SK-N-SH (cell line): ENCODE data around the gene ZNF799. TPM values are rescaled to one million over a fixed set of nuclear protein-coding genes. Genes with fewer than 3 reads are reported as not detected.
A peak's percentile ranks its signal among the peaks of the same experiment; 100 is the strongest.

ENCODE experiments used
- CTCF ChIA-PET: fragments of 300-600, 350-600 bp; formaldehyde crosslinking; extraction: SDS; loops from one replicate; lab custom pipeline; 2021; lab: Yijun Ruan, JAX
- POLR2A ChIA-PET: fragments of 350-600 bp; sonication (Branson Sonifier 250); formaldehyde crosslinking; extraction: SDS; loops from one replicate; lab custom pipeline; 2020; ENCODE audit warnings: antibody characterized with exemption, inconsistent platforms; lab: Yijun Ruan, JAX
- DNase-seq: peaks from one replicate; pipeline ENCODE4 v3.0.0; 2012
- H2AFZ ChIP-seq: fragments of 200-600 bp; sonication (generic); 2 replicates; pipeline ENCODE4 v1.8.1; 2016; ENCODE audit warnings: antibody characterized with exemption, mild to moderate bottlenecking, low read depth
- H3F3A ChIP-seq: fragments of 200-600 bp; sonication (generic); replicated peaks from 2 replicates; pipeline ENCODE3; 2016; ENCODE audit warnings: antibody characterized with exemption, mild to moderate bottlenecking; ENCODE audit not compliant: insufficient read depth
- H3K27ac ChIP-seq, 2 experiments: fragments of 200-500 bp in 1 of 2; fragments of 200-600 bp in 1 of 2; sonication (Bioruptor generic) in 1 of 2; sonication (generic), shearing (Covaris generic) in 1 of 2; 2 replicates each; pipeline versions ENCODE4 v1.5.1 to v1.6.1; 2014 to 2016; ENCODE audit warnings: low read depth in 2 of 2, inconsistent platforms in 1 of 2, low read length in 1 of 2, mild to moderate bottlenecking in 1 of 2, mixed read lengths in 1 of 2
- H3K27me3 ChIP-seq: fragments of 200-600 bp; sonication (generic), shearing (Covaris generic); 2 replicates; pipeline ENCODE4 v1.6.1; 2016; ENCODE audit warnings: mixed run types; ENCODE audit not compliant: insufficient read depth
- H3K36me3 ChIP-seq, 2 experiments: fragments of 200-500 bp in 1 of 2; fragments of 200-600 bp in 1 of 2; sonication (Bioruptor generic) in 1 of 2; sonication (generic) in 1 of 2; replicated peaks in 1 of 2; 2 replicates each; pipeline versions ENCODE3 to v1.5.1; 2014 to 2016; ENCODE audit warnings: low read length in 1 of 2, mild to moderate bottlenecking in 1 of 2; ENCODE audit not compliant: insufficient read depth in 2 of 2, control insufficient read depth in 1 of 2
- H3K4me1 ChIP-seq, 2 experiments: fragments of 200-500 bp in 1 of 2; fragments of 200-600 bp in 1 of 2; sonication (Bioruptor generic) in 1 of 2; sonication (generic), shearing (Covaris generic) in 1 of 2; 2 replicates each; pipeline versions ENCODE4 v1.5.1 to v1.6.1; 2014 to 2016; ENCODE audit warnings: low read depth in 1 of 2, low read length in 1 of 2, mixed run types in 1 of 2; ENCODE audit not compliant: insufficient read depth in 2 of 2, control insufficient read depth in 1 of 2
- H3K4me2 ChIP-seq: fragments of 200-600 bp; sonication (generic), shearing (Covaris generic); 2 replicates; pipeline ENCODE4 v1.6.1; 2017; ENCODE audit warnings: mixed run types
- H3K4me3 ChIP-seq, 2 experiments: fragments of 200-500 bp in 1 of 2; fragments of 200-600 bp in 1 of 2; sonication (Bioruptor generic) in 1 of 2; sonication (generic), shearing (Covaris generic) in 1 of 2; 2 replicates each; pipeline versions ENCODE4 v1.5.1 to v1.8.1; 2014 to 2016; ENCODE audit warnings: low read depth in 2 of 2, inconsistent platforms in 1 of 2, low read length in 1 of 2, mild to moderate bottlenecking in 1 of 2, mixed read lengths in 1 of 2, moderate library complexity in 1 of 2
- H3K79me2 ChIP-seq: fragments of 200-600 bp; sonication (generic); 2 replicates; pipeline ENCODE4 v1.8.1; 2017; ENCODE audit warnings: mild to moderate bottlenecking; ENCODE audit not compliant: insufficient read depth
- H3K9ac ChIP-seq: fragments of 200-600 bp; sonication (generic); 2 replicates; pipeline ENCODE4 v1.6.1; 2017; ENCODE audit warnings: mixed run types
- H3K9me2 ChIP-seq: fragments of 200-600 bp; sonication (generic); 2 replicates; pipeline ENCODE4 v1.6.1; 2017; ENCODE audit warnings: mixed run types
- H3K9me3 ChIP-seq: fragments of 200-600 bp; sonication (generic); 2 replicates; pipeline ENCODE4 v1.6.1; 2017; ENCODE audit warnings: mixed run types, mild to moderate bottlenecking, moderate library complexity
- H4K20me1 ChIP-seq: fragments of 200-600 bp; sonication (generic); 2 replicates; pipeline ENCODE4 v1.6.1; 2017; ENCODE audit warnings: mild to moderate bottlenecking, mixed run types; ENCODE audit not compliant: insufficient read depth
- CHD2 ChIP-seq: fragments of 150-350 bp; IDR thresholded peaks from 2 replicates; pipeline ENCODE4 v1.6.1; 2018; ENCODE audit warnings: low read length; ENCODE audit not compliant: partially characterized antibody
- EZH2phosphoT487 ChIP-seq: fragments of 200-600 bp; sonication (generic); IDR thresholded peaks from 2 replicates; pipeline ENCODE4 v1.6.1; 2017; ENCODE audit warnings: low read depth, mixed run types, mild to moderate bottlenecking, antibody characterized with exemption, moderate library complexity, borderline replicate concordance
- FOSL2 ChIP-seq: IDR thresholded peaks from 2 replicates; pipeline ENCODE4 v1.4.0; 2012; ENCODE audit warnings: low read depth, mild to moderate bottlenecking, moderate library complexity, borderline replicate concordance
- FOXJ3 ChIP-seq: sonication (generic); formaldehyde crosslinking; IDR thresholded peaks from 2 replicates; pipeline ENCODE4 v1.5.1; 2020; ENCODE audit warnings: mild to moderate bottlenecking, missing genetic modification reagents
- FOXM1 ChIP-seq: IDR thresholded peaks from 2 replicates; pipeline ENCODE4 v1.4.0; 2012; ENCODE audit warnings: low read depth, mild to moderate bottlenecking
- GABPA ChIP-seq: IDR thresholded peaks from 2 replicates; pipeline ENCODE4 v1.4.0; 2012; ENCODE audit warnings: low read depth, mild to moderate bottlenecking
- IRF3 ChIP-seq: fragments of 150-350 bp; IDR thresholded peaks from 2 replicates; pipeline ENCODE4 v1.6.1; 2016; ENCODE audit warnings: mild to moderate bottlenecking, low read depth, low read length
- JUND ChIP-seq: IDR thresholded peaks from 2 replicates; pipeline ENCODE4 v1.4.0; 2012
- MEF2A ChIP-seq: IDR thresholded peaks from 2 replicates; pipeline ENCODE4 v1.4.0; 2012; ENCODE audit warnings: low read depth, borderline replicate concordance
- MXI1 ChIP-seq: IDR thresholded peaks from 2 replicates; pipeline ENCODE4 v1.6.1; 2012; ENCODE audit warnings: mild to moderate bottlenecking, low read depth, low read length, improper control_type of control experiment
- NFIC ChIP-seq: IDR thresholded peaks from 2 replicates; pipeline ENCODE4 v1.4.0; 2012; ENCODE audit warnings: borderline replicate concordance
- NRF1 ChIP-seq: IDR thresholded peaks from 2 replicates; pipeline ENCODE4 v1.6.1; 2012; ENCODE audit warnings: low read depth, mild to moderate bottlenecking, low read length
- PBX3 ChIP-seq: IDR thresholded peaks from 2 replicates; pipeline ENCODE4; 2012
- POLR2AphosphoS5 ChIP-seq: IDR thresholded peaks from 2 replicates; pipeline ENCODE4 v1.6.1; 2012; ENCODE audit warnings: low read depth, low read length
- RCOR1 ChIP-seq: fragments of 150-350 bp; IDR thresholded peaks from 2 replicates; pipeline ENCODE4 v1.6.1; 2017; ENCODE audit warnings: antibody characterized with exemption, low read length
- REST ChIP-seq: IDR thresholded peaks from 2 replicates; pipeline ENCODE4 v1.6.1; 2012; ENCODE audit warnings: mild to moderate bottlenecking, low read depth, low read length, moderate library complexity
- RFX5 ChIP-seq: IDR thresholded peaks from 2 replicates; pipeline ENCODE4 v1.6.1; 2012; ENCODE audit warnings: mild to moderate bottlenecking, improper control_type of control experiment, low read length
- RXRA ChIP-seq: IDR thresholded peaks from 2 replicates; pipeline ENCODE4 v1.4.0; 2012; ENCODE audit warnings: low read depth, mild to moderate bottlenecking, borderline replicate concordance
- SMC3 ChIP-seq: IDR thresholded peaks from 2 replicates; pipeline ENCODE4 v1.6.1; 2012; ENCODE audit warnings: low read depth, low read length, improper control_type of control experiment
- TAF1 ChIP-seq: IDR thresholded peaks from 2 replicates; pipeline ENCODE4 v1.6.1; 2012; ENCODE audit warnings: low read depth, mild to moderate bottlenecking, low read length, moderate library complexity, borderline replicate concordance
- TCF12 ChIP-seq: IDR thresholded peaks from 2 replicates; pipeline ENCODE4 v1.4.0; 2012
- USF1 ChIP-seq: IDR thresholded peaks from 2 replicates; pipeline ENCODE4 v1.4.0; 2012; ENCODE audit warnings: low read depth, borderline replicate concordance
- YY1 ChIP-seq: IDR thresholded peaks from 2 replicates; pipeline ENCODE4 v1.4.0; 2012; ENCODE audit warnings: low read depth, mild to moderate bottlenecking
- ZBTB33 ChIP-seq: IDR thresholded peaks from 2 replicates; pipeline ENCODE4 v1.4.0; 2012; ENCODE audit warnings: low read depth, borderline replicate concordance
- WGBS: methylation state at CpG from one replicate; pipeline ENCODE4 v1.1.6; 2017; ENCODE audit warnings: low lambda C conversion rate; 5-methylcytosine and 5-hydroxymethylcytosine counted together
- polyA plus RNA-seq, 3 experiments: library from polyadenylated mRNA; depleted of rRNA; stranded (reverse); fragments of >200 nt; gene quantifications; 2 replicates each; pipeline ENCODE4 v1.2.3, GENCODE V29; 2012

The ZNF799 gene
- polyA plus RNA-seq, 1 of the 3 experiments (the other 2 are of a cell fraction), result 0.99 TPM

- Histone ChIP-seq H3K4me1 (no peaks in the 10 kb centered on the region; a peak in 1 of 4 replicates), H3K9me2 (no peaks in the 10 kb centered on the region), H3K9me3 (no peaks in the 10 kb centered on the region), H3K36me3 (peaks cover 0 to 3% of the 10 kb centered on the region in 2 experiments), H3K4me2 (peak within 1 kb of the TSS; percentile 76), H3K27ac (peak within 1 kb of the TSS; percentile 54 to 66), H3K27me3 (no peaks in the 10 kb centered on the region), H3K4me3 (peak within 1 kb of the TSS; percentile 78 to 83), H2AFZ (peak within 1 kb of the TSS; percentile 86), H3K79me2 (no peaks in the 10 kb centered on the region), H3F3A (peaks cover 4% of the 10 kb centered on the region), H4K20me1 (no peaks in the 10 kb centered on the region), H3K9ac (peak within 1 kb of the TSS; percentile 81)
- POLR2A ChIA-PET, result interaction anchor here (0.5 to 1.9 kb wide), 10 partner anchors 32 to 306 kb away, joined by 3 to 15 read pairs (median 5); partner anchors contain the start of genes ZNF20, ZNF44, ZNF443 and ZNF563
- CTCF ChIA-PET, result interaction anchor here (0.5 to 1.4 kb wide), 5 partner anchors 32 to 556 kb away, joined by 3 to 7 read pairs (median 3); partner anchors contain the start of genes ZNF44, ZNF563 and ZNF799
- 7% methylated on average over 21 of the region's 51 CpGs for WGBS
- peak; percentile 96 for DNase-seq
- no peak for TF ChIP-seq TCF12
- no peak for TF ChIP-seq EZH2phosphoT487
- no peak; the same call in 1 of the 2 replicates for TF ChIP-seq RFX5
- no peak for TF ChIP-seq RCOR1
- no peak for TF ChIP-seq NFIC
- no peak for TF ChIP-seq FOXM1
- TF ChIP-seq IRF3, result peak; percentile 51
- peak; percentile 84 for TF ChIP-seq TAF1
- TF ChIP-seq ZBTB33, result no peak
- peak; percentile 81 for TF ChIP-seq POLR2AphosphoS5
- no peak for TF ChIP-seq MEF2A
- no peak for TF ChIP-seq FOXJ3 (CRISPR knock-in tag)
- TF ChIP-seq RXRA, result no peak
- TF ChIP-seq GABPA, result peak; percentile 66
- TF ChIP-seq YY1, result no peak
- TF ChIP-seq CHD2, result no peak
- no peak for TF ChIP-seq FOSL2
- TF ChIP-seq NRF1, result no peak
- no peak for TF ChIP-seq JUND
- no peak for TF ChIP-seq USF1
- TF ChIP-seq REST, result 0 out of 2 replicates have a peak, but pooled peaks have one; percentile 16
- peak; percentile 98 for TF ChIP-seq PBX3
- TF ChIP-seq MXI1, result peak; percentile 86; the same call in 1 of the 2 replicates
- peak; percentile 48 for TF ChIP-seq SMC3
Observed at GRCh38 chr19:12365236-12366162, 35.6 kb downstream of the ZNF799 start, which contains the start of gene ZNF442. TSS of gene ZNF442 (minus strand) at chr19:12365683. CDS start at chr19:12363631, 2,052 bp downstream.
